Epithelial cell of proximal tubule (primary cell): ENCODE results near the gene ATOH1. TPM values are rescaled to one million over a fixed set of nuclear protein-coding genes. Genes with fewer than 3 reads are reported as not detected.

Experiments used
- DNase-seq: peaks from one replicate; pipeline ENCODE4 v3.0.0-alpha.2; 2011; ENCODE audit warnings: low read depth
- H3K4me3 ChIP-seq: 2 replicates; pipeline ENCODE4 v1.5.1; 2011; ENCODE audit warnings: low read depth, mild to moderate bottlenecking, low read length
- total RNA-seq: library from RNA; depleted of rRNA; stranded (reverse); fragments of >200 nt; gene quantifications from 2 replicates; pipeline ENCODE4 v1.2.3, GENCODE V29; 2015
- TF ChIP-seq, protein P1 (sequence below): conservative IDR thresholded peaks from 2 replicates; pipeline ENCODE4 v1.5.1; 2012; ENCODE audit warnings: low read depth, mild to moderate bottlenecking, low read length

Gene ATOH1
- total RNA-seq, 1 donor from 2014 or later, result not detected

DNA sequence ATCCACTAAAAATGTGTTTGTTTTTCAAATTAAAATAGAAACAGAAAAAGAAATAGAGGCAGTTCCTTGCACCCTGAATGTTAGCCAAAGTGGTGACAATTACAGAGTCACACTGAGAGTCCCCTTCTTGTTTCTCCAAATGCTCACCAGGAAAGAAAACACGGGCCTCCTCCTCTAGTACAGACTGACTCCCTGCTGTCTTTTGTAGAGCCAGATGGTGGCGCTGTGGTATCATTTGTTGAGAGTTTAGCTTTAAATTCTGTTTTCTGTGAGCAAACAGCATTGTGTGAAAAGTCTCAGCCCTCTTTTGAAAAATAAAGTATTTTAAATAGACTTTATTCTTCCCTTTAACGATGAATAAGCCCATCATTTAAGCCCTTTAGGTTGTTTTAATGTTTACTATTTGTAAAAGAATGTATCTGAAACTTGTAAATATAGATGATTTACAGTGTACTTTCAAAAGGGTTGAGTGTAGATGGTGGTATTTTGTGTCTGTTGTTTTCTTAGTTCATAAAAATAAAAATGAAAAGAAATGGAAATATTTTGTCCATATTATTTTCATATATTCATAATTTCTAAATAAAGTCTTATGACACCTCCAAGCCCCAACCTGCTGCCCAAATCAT is 36.9 kb upstream of the ATOH1 start:
- TF ChIP-seq, protein P1, sequence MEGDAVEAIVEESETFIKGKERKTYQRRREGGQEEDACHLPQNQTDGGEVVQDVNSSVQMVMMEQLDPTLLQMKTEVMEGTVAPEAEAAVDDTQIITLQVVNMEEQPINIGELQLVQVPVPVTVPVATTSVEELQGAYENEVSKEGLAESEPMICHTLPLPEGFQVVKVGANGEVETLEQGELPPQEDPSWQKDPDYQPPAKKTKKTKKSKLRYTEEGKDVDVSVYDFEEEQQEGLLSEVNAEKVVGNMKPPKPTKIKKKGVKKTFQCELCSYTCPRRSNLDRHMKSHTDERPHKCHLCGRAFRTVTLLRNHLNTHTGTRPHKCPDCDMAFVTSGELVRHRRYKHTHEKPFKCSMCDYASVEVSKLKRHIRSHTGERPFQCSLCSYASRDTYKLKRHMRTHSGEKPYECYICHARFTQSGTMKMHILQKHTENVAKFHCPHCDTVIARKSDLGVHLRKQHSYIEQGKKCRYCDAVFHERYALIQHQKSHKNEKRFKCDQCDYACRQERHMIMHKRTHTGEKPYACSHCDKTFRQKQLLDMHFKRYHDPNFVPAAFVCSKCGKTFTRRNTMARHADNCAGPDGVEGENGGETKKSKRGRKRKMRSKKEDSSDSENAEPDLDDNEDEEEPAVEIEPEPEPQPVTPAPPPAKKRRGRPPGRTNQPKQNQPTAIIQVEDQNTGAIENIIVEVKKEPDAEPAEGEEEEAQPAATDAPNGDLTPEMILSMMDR, result peak; percentile 94
- no peak overlapping the region for H3K4me3 ChIP-seq
- no peak for DNase-seq

DNA sequence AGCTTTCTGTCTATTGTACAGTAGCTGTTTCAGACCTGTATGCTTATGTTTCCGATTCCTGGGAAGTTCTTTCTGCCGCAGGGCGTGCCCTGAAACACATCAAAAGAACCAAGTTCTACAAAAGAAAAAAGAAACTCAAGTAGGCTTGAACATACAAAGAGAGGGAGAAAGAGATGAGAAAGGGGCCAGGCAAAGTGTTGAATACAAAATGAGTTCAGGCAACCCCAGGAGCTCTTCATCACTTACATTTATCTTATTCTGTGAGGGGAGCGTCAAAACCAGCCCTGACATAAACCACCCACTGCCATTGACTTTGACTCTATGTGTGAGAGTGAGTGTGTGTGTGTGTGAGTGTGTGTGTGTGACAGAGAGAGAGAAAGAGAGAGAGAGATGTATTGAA is 26.5 kb upstream of the ATOH1 start:
- TF ChIP-seq, protein P1, result no peak
- H3K4me3 ChIP-seq, result no peak overlapping the region

DNA sequence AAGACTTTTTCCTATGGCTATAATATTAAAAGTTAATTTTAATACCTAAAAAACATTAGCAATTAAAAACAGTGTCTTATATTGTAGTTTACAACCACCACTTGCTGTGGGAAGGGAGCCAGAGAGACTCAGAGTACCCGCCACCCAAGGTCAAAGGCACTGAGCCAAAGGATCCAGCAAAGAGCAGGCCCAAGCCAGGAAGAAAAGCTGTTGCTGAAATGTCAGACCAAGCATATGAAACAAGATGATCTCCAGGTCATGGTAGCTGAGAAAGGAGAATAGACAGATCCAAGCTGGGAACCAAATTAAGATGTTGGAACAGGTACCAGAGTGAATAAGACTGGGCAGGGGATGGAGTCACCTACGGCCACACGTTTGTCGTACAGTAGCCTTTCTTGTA is 18.8 kb upstream of the ATOH1 start:
- H3K4me3 ChIP-seq, result no peak overlapping the region
- no peak for DNase-seq
- TF ChIP-seq, protein P1, result no peak

More for the DNA sequence above, 26.5 kb upstream of the ATOH1 start:
- DNase-seq, result no peak

DNA sequence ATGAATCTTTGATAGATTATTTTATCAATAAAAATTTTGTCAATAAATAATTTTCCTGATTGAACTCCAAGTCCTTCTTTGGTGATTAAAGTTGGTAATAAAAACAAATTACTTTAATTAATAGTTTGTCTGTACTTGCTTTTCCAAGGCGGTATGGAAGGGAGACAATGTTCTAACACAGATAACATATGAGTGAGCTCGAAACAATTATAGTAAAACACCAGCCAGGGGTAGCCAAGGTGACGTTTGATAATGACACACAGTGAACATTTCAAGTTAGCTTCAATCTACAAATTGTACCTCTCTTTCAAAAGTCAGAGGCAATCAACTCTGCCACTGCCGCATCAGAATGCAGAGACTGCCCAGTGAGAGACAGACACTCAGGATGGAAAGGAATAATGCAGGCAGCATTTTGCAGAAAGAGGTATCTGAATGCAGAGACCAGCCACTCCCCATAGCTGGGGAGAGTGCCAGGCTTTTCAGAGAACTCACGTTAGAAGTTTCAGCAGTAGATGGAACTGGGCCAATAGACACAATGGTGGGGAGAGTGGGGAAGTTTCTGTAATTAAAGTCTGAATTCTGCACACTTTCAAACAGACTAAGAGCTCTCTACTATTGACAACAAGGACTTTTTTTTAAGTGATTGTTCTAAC is 18.1 kb upstream of the ATOH1 start:
- TF ChIP-seq, protein P1, result no peak
- no peak for DNase-seq
- no peak overlapping the region for H3K4me3 ChIP-seq

DNA sequence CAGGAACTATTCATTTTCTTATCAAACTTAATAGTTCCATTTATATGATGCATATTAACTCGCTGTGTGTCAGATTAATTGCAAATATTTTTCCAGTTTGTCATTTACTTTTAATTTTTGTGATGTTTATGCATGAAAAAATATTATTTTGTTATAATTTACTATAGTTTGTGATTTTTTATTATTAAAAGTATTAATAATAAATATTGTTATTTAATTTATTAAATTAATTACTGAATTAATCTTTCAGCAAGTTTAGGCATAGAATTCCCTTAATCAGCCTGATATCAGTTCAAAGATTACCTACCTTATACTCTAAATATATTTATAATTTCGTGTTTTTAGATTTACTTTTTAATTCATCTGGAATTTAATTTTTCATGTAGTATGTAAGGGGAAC is 15.5 kb upstream of the ATOH1 start:
- no peak for DNase-seq
- H3K4me3 ChIP-seq, result no peak overlapping the region
- TF ChIP-seq, protein P1, result no peak

DNA sequence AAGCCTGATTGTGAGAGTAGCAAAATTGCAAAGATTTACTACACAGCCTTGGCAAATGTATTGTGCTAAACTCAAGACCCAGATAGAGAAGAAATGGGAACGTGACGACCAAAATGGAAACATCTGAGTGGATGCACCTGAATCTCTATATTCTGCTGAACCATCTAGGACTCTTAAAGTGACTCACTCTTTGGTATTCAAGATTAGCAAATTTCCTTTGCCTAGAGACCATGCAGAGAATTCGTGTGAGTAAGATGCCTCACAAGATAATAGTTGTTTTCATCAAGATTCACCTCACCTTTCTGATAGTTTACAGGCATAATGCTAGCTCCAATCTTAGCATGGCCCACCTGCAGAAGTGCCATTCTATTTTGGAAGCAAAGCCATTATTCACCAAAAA is 14.4 kb upstream of the ATOH1 start:
- TF ChIP-seq, protein P1, result no peak
- DNase-seq, result no peak
- no peak overlapping the region for H3K4me3 ChIP-seq

DNA sequence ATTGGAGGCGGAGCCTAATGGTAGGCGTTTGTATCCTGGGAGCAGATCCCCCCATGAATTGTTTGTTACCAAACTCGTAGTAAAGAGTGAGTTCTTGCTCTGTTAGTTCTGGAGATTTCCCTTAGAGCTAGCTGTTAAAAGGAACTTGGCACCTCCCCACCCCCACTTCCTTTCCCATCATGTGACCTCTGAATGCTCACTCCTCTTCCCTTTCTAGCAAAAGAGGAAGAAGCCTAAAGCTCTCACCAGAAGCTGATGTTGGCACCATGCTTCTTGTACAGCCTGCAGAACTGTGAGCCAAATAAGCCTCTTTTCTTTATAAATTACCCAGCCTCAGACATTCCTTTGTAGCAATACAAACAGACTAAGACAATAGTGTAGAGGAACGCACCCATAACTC is 13.8 kb upstream of the ATOH1 start:
- no peak overlapping the region for H3K4me3 ChIP-seq
- no peak for DNase-seq
- TF ChIP-seq, protein P1, result no peak
